Sigmoid colon (tissue), 7 donors: ENCODE measurements around the gene BMP5. TPM values are rescaled to one million over a fixed set of nuclear protein-coding genes. Genes with fewer than 3 reads are reported as not detected.

ENCODE experiments used
- DNase-seq: peaks from one replicate; pipeline ENCODE4 v3.0.0-alpha.2; 2019
- H3K27ac ChIP-seq, 4 donors: fragments of 200-600 bp; sonication (generic); one replicate each; pipeline ENCODE4 v1.5.1; 2016 to 2019; ENCODE audit warnings: mild to moderate bottlenecking in 1 of 4
- H3K27me3 ChIP-seq, 3 donors: fragments of 200-600 bp; sonication (generic); one replicate each; pipeline ENCODE4 v1.5.1; 2019; ENCODE audit warnings: mild to moderate bottlenecking in 1 of 3
- H3K36me3 ChIP-seq, 4 donors: fragments of 200-600 bp; sonication (generic); one replicate each; pipeline ENCODE4 v1.5.1; 2016 to 2019
- H3K4me1 ChIP-seq, 4 donors: fragments of 200-600 bp; sonication (generic); one replicate each; pipeline ENCODE4 v1.5.1; 2017 to 2019
- H3K4me3 ChIP-seq, 4 donors: fragments of 200-600 bp; sonication (generic); one replicate each; pipeline ENCODE4 v1.5.1; 2017 to 2019; ENCODE audit warnings: mild to moderate bottlenecking in 2 of 4, moderate library complexity in 1 of 4
- H3K9me3 ChIP-seq, 4 donors: fragments of 200-600 bp in 3 of 4; sonication (generic) in 3 of 4; one replicate each; pipeline versions ENCODE4 v1.5.1 to v1.6.1; 2013 to 2019
- CTCF ChIP-seq, 4 experiments: fragments of 450-650 bp in 3 of 4; fragments of 200-600 bp in 1 of 4; IDR thresholded peaks; one replicate each; pipeline ENCODE4 v1.5.1; 2016 to 2019; ENCODE audit warnings: antibody characterized with exemption in 4 of 4, mild to moderate bottlenecking in 3 of 4, moderate library complexity in 2 of 4
- EP300 ChIP-seq, 4 donors: sonication (generic); formaldehyde crosslinking; IDR thresholded peaks; one replicate each; pipeline ENCODE4 v1.6.1; 2017; ENCODE audit warnings: antibody characterized with exemption in 4 of 4
- POLR2A ChIP-seq, 2 donors: fragments of 450-650 bp; IDR thresholded peaks; one replicate each; pipeline ENCODE4 v1.6.1; 2016; ENCODE audit warnings: antibody characterized with exemption in 2 of 2, mild to moderate bottlenecking in 2 of 2, moderate library complexity in 2 of 2
- POLR2AphosphoS5 ChIP-seq, 4 donors: sonication (generic); formaldehyde crosslinking; IDR thresholded peaks; one replicate each; pipeline ENCODE4 v1.6.1; 2017; ENCODE audit warnings: antibody characterized with exemption in 4 of 4
- WGBS, 2 donors: extraction: QIAGEN DNeasy Blood & Tissue Kit; methylation state at CpG; one replicate each; pipeline ENCODE4 v1.1.7; 2013; 5-methylcytosine and 5-hydroxymethylcytosine counted together
- intact Hi-C: fragments of 100-400 bp; cut with DNase I; formaldehyde crosslinking; loops from one replicate; pipeline ENCODE4 v1.15.1; 2023
- polyA plus RNA-seq, 3 donors: library from polyadenylated mRNA; stranded (reverse); fragments of 200-250 nt; gene quantifications; one replicate each; pipeline ENCODE4 v1.2.3, GENCODE V29; 2013
- total RNA-seq, 4 donors: library from RNA; depleted of rRNA; stranded (reverse); fragments of >200 nt; gene quantifications; one replicate each; pipeline ENCODE4 v1.1.0, GENCODE V29; 2016
- donor health status: healthy with polysubstance abuse.
- donor health status: Bipolar disorder and iron deficiency.
- donor health status: healthy.

Gene BMP5
- total and polyA plus RNA-seq, 7 donors: under 0.01 to 2.4 (median 0.76) TPM; not detected in 2

GRCh38 chr6:55782275-55782674, 93.1 kb downstream of the BMP5 start:
- Histone ChIP-seq H3K4me1 (no peaks in the 10 kb centered on the region), H3K27me3 (no peaks in the 10 kb centered on the region), H3K27ac (no peak overlapping the region), H3K9me3 (no peaks in the 10 kb centered on the region), H3K36me3 (no peaks in the 10 kb centered on the region), H3K4me3 (no peak overlapping the region)
- WGBS, 2 donors: 75 to 82% methylated on average over 2 of the region's 2 CpGs
- no peak for TF ChIP-seq EP300 (IDR thresholded peaks at IDR 0.05)
- no peak for TF ChIP-seq POLR2AphosphoS5 (IDR thresholded peaks at IDR 0.05)
- no peak for TF ChIP-seq CTCF (IDR thresholded peaks at IDR 0.05)
- TF ChIP-seq POLR2A (IDR thresholded peaks at IDR 0.05): no peak
- intact Hi-C loops: no loop called here
- DNase-seq: no peak

- DNase-seq: no peak
- no peaks in the 10 kb centered on the region for H3K27me3 ChIP-seq
- no peak overlapping the region for H3K4me3 ChIP-seq
- H3K4me1 ChIP-seq: peaks cover 0 to 3% (median 0%) of the 10 kb centered on the region in 4 donors
- intact Hi-C loops: no loop called here
- no peaks in the 10 kb centered on the region for H3K36me3 ChIP-seq
- H3K27ac ChIP-seq: no peak overlapping the region
- H3K9me3 ChIP-seq: no peaks in the 10 kb centered on the region
- WGBS, 2 donors: 77 to 85% methylated on average over 2 of the region's 2 CpGs
- TF ChIP-seq CTCF (IDR thresholded peaks at IDR 0.05): no peak
- TF ChIP-seq POLR2AphosphoS5 (IDR thresholded peaks at IDR 0.05): no peak
- no peak for TF ChIP-seq EP300 (IDR thresholded peaks at IDR 0.05)
- TF ChIP-seq POLR2A (IDR thresholded peaks at IDR 0.05): no peak
Measured at GRCh38 chr6:55778705-55779104, 96.7 kb downstream of the BMP5 start.

- H3K4me3 ChIP-seq: no peak overlapping the region
- no peak for DNase-seq
- no peaks in the 10 kb centered on the region for H3K36me3 ChIP-seq
- H3K9me3 ChIP-seq: no peaks in the 10 kb centered on the region
- intact Hi-C loops: no loop called here
- TF ChIP-seq EP300 (IDR thresholded peaks at IDR 0.05) (no peak), POLR2A (IDR thresholded peaks at IDR 0.05) (no peak), CTCF (IDR thresholded peaks at IDR 0.05) (no peak), POLR2AphosphoS5 (IDR thresholded peaks at IDR 0.05) (no peak)
- no peaks in the 10 kb centered on the region for H3K27me3 ChIP-seq
- 93 to 95% methylated on average over 1 of the region's 1 CpG for WGBS, 2 donors
- H3K27ac ChIP-seq: no peak overlapping the region
- peaks cover 0 to 3% (median 0%) of the 10 kb centered on the region in 4 donors for H3K4me1 ChIP-seq
Measured at GRCh38 chr6:55777469-55777868, 97.9 kb downstream of the BMP5 start.

- no peaks in the 10 kb centered on the region for H3K27me3 ChIP-seq
- H3K9me3 ChIP-seq: no peaks in the 10 kb centered on the region
- no peaks in the 10 kb centered on the region for H3K36me3 ChIP-seq
- no peak overlapping the region for H3K27ac ChIP-seq
- intact Hi-C loops: no loop called here
- peaks cover 0 to 3% (median 0%) of the 10 kb centered on the region in 4 donors for H3K4me1 ChIP-seq
- no peak for TF ChIP-seq EP300 (IDR thresholded peaks at IDR 0.05)
- TF ChIP-seq POLR2A (IDR thresholded peaks at IDR 0.05): no peak
- TF ChIP-seq CTCF (IDR thresholded peaks at IDR 0.05): no peak
- no peak for TF ChIP-seq POLR2AphosphoS5 (IDR thresholded peaks at IDR 0.05)
- no peak overlapping the region for H3K4me3 ChIP-seq
- no peak for DNase-seq
- 11 to 15% methylated on average over 1 of the region's 1 CpG for WGBS, 2 donors
Measured at GRCh38 chr6:55776113-55776512, 99.3 kb downstream of the BMP5 start.

- Histone ChIP-seq H3K36me3 (no peaks in the 10 kb centered on the region), H3K4me3 (no peak overlapping the region), H3K4me1 (peaks cover 0 to 3% (median 0%) of the 10 kb centered on the region in 4 donors), H3K27me3 (no peaks in the 10 kb centered on the region), H3K27ac (no peak overlapping the region), H3K9me3 (no peaks in the 10 kb centered on the region)
- intact Hi-C loops: no loop called here
- TF ChIP-seq EP300 (IDR thresholded peaks at IDR 0.05): no peak
- no peak for TF ChIP-seq POLR2AphosphoS5 (IDR thresholded peaks at IDR 0.05)
- no peak for TF ChIP-seq POLR2A (IDR thresholded peaks at IDR 0.05)
- TF ChIP-seq CTCF (IDR thresholded peaks at IDR 0.05): no peak
- no peak for DNase-seq
Measured at GRCh38 chr6:55775029-55775318, 100.4 kb downstream of the BMP5 start.
